ENCODE data around the gene PRKN.

- TF ChIP-seq, protein P1, sequence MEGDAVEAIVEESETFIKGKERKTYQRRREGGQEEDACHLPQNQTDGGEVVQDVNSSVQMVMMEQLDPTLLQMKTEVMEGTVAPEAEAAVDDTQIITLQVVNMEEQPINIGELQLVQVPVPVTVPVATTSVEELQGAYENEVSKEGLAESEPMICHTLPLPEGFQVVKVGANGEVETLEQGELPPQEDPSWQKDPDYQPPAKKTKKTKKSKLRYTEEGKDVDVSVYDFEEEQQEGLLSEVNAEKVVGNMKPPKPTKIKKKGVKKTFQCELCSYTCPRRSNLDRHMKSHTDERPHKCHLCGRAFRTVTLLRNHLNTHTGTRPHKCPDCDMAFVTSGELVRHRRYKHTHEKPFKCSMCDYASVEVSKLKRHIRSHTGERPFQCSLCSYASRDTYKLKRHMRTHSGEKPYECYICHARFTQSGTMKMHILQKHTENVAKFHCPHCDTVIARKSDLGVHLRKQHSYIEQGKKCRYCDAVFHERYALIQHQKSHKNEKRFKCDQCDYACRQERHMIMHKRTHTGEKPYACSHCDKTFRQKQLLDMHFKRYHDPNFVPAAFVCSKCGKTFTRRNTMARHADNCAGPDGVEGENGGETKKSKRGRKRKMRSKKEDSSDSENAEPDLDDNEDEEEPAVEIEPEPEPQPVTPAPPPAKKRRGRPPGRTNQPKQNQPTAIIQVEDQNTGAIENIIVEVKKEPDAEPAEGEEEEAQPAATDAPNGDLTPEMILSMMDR (IDR thresholded peaks at IDR 0.05; ENCODE audit: low read length), result no peak
- TF ChIP-seq EZH2 (optimal IDR thresholded peaks at IDR 0.05; ENCODE audit: low read depth, low read length), result no peak
- TF ChIP-seq EZH2phosphoT487 (IDR thresholded peaks at IDR 0.05; ENCODE audit: low read length), result no peak
Measured at GRCh38 chr6:161368514-161368913, 1359.1 kb downstream of the PRKN start.
